ENCODE measurements around the gene EZH2. TPM values are rescaled to one million over a fixed set of nuclear protein-coding genes. Genes with fewer than 3 reads are reported as not detected.

Gene EZH2
- 49.0 TPM for polyA plus RNA-seq (2012; ENCODE audit: missing spikeins)

GRCh38 chr7:148884049-148884298 is at the start of gene EZH2:
EZH2 (minus strand) TSS chr7:148884291; CDS start chr7:148847298, 36,993 bp downstream.
- TF ChIP-seq POLR2A (IDR thresholded peaks at IDR 0.05; ENCODE audit: low read depth, low read length) (peak; percentile 82; the same call in 1 of the 2 replicates), POLR2AphosphoS5 (IDR thresholded peaks at IDR 0.05; ENCODE audit: low read depth, low read length) (no peak; the same call in 1 of the 2 replicates), TAF1 (IDR thresholded peaks at IDR 0.05; ENCODE audit: borderline replicate concordance, low read depth, low read length) (peak; percentile 33; the same call in 1 of the 2 replicates)
- no peak for DNase-seq (ENCODE audit: insufficient read length)
- FAIRE-seq = no peak

- DNase-seq (ENCODE audit: insufficient read length) (no peak), FAIRE-seq (no peak)
- TF ChIP-seq POLR2AphosphoS5 (IDR thresholded peaks at IDR 0.05; ENCODE audit: low read depth, low read length) = no peak
- no peak for TF ChIP-seq TAF1 (IDR thresholded peaks at IDR 0.05; ENCODE audit: borderline replicate concordance, low read depth, low read length)
- TF ChIP-seq POLR2A (IDR thresholded peaks at IDR 0.05; ENCODE audit: low read depth, low read length) = no peak
Observed at GRCh38 chr7:148931470-148931869, 47.4 kb upstream of the EZH2 start.

GRCh38 chr7:148930335-148930734 is 46.2 kb upstream of the EZH2 start:
- DNase-seq (ENCODE audit: insufficient read length) (no peak), FAIRE-seq (no peak)
- TF ChIP-seq POLR2A (IDR thresholded peaks at IDR 0.05; ENCODE audit: low read depth, low read length) = no peak
- no peak for TF ChIP-seq POLR2AphosphoS5 (IDR thresholded peaks at IDR 0.05; ENCODE audit: low read depth, low read length)
- TF ChIP-seq TAF1 (IDR thresholded peaks at IDR 0.05; ENCODE audit: borderline replicate concordance, low read depth, low read length) = no peak

- DNase-seq (ENCODE audit: insufficient read length) (no peak), FAIRE-seq (no peak)
- TF ChIP-seq POLR2AphosphoS5 (IDR thresholded peaks at IDR 0.05; ENCODE audit: low read depth, low read length) (no peak), TAF1 (IDR thresholded peaks at IDR 0.05; ENCODE audit: borderline replicate concordance, low read depth, low read length) (no peak), POLR2A (IDR thresholded peaks at IDR 0.05; ENCODE audit: low read depth, low read length) (no peak)
Observed at GRCh38 chr7:148929176-148929575, 45.1 kb upstream of the EZH2 start.

GRCh38 chr7:148927123-148928045 is 43.3 kb upstream of the EZH2 start:
- no peak for FAIRE-seq
- no peak for DNase-seq (ENCODE audit: insufficient read length)
- no peak for TF ChIP-seq POLR2A (IDR thresholded peaks at IDR 0.05; ENCODE audit: low read depth, low read length)
- TF ChIP-seq TAF1 (IDR thresholded peaks at IDR 0.05; ENCODE audit: borderline replicate concordance, low read depth, low read length) = no peak
- TF ChIP-seq POLR2AphosphoS5 (IDR thresholded peaks at IDR 0.05; ENCODE audit: low read depth, low read length) = no peak

GRCh38 chr7:148925836-148926235 is 41.7 kb upstream of the EZH2 start:
- DNase-seq (ENCODE audit: insufficient read length) (no peak), FAIRE-seq (no peak)
- TF ChIP-seq TAF1 (IDR thresholded peaks at IDR 0.05; ENCODE audit: borderline replicate concordance, low read depth, low read length) = no peak
- no peak for TF ChIP-seq POLR2A (IDR thresholded peaks at IDR 0.05; ENCODE audit: low read depth, low read length)
- no peak for TF ChIP-seq POLR2AphosphoS5 (IDR thresholded peaks at IDR 0.05; ENCODE audit: low read depth, low read length)

GRCh38 chr7:148924011-148924410 is 39.9 kb upstream of the EZH2 start:
- FAIRE-seq (no peak), DNase-seq (ENCODE audit: insufficient read length) (no peak)
- TF ChIP-seq TAF1 (IDR thresholded peaks at IDR 0.05; ENCODE audit: borderline replicate concordance, low read depth, low read length) = no peak
- no peak for TF ChIP-seq POLR2AphosphoS5 (IDR thresholded peaks at IDR 0.05; ENCODE audit: low read depth, low read length)
- no peak for TF ChIP-seq POLR2A (IDR thresholded peaks at IDR 0.05; ENCODE audit: low read depth, low read length)

- FAIRE-seq (no peak), DNase-seq (ENCODE audit: insufficient read length) (no peak)
- TF ChIP-seq TAF1 (IDR thresholded peaks at IDR 0.05; ENCODE audit: borderline replicate concordance, low read depth, low read length) (no peak), POLR2AphosphoS5 (IDR thresholded peaks at IDR 0.05; ENCODE audit: low read depth, low read length) (no peak), POLR2A (IDR thresholded peaks at IDR 0.05; ENCODE audit: low read depth, low read length) (no peak)
Observed at GRCh38 chr7:148921806-148922205, 37.7 kb upstream of the EZH2 start.

GRCh38 chr7:148921189-148921588 is 37.1 kb upstream of the EZH2 start:
- DNase-seq (ENCODE audit: insufficient read length) (no peak), FAIRE-seq (no peak)
- TF ChIP-seq TAF1 (IDR thresholded peaks at IDR 0.05; ENCODE audit: borderline replicate concordance, low read depth, low read length) = no peak
- TF ChIP-seq POLR2A (IDR thresholded peaks at IDR 0.05; ENCODE audit: low read depth, low read length) = no peak
- TF ChIP-seq POLR2AphosphoS5 (IDR thresholded peaks at IDR 0.05; ENCODE audit: low read depth, low read length) = no peak

- no peak for DNase-seq (ENCODE audit: insufficient read length)
- TF ChIP-seq TAF1 (IDR thresholded peaks at IDR 0.05; ENCODE audit: borderline replicate concordance, low read depth, low read length) (no peak), POLR2AphosphoS5 (IDR thresholded peaks at IDR 0.05; ENCODE audit: low read depth, low read length) (no peak), POLR2A (IDR thresholded peaks at IDR 0.05; ENCODE audit: low read depth, low read length) (no peak)
- peak; percentile 14 for FAIRE-seq
Observed at GRCh38 chr7:148919859-148920258, 35.8 kb upstream of the EZH2 start.

GRCh38 chr7:148918058-148918596 is 34.0 kb upstream of the EZH2 start:
- TF ChIP-seq TAF1 (IDR thresholded peaks at IDR 0.05; ENCODE audit: borderline replicate concordance, low read depth, low read length) (no peak), POLR2AphosphoS5 (IDR thresholded peaks at IDR 0.05; ENCODE audit: low read depth, low read length) (no peak), POLR2A (IDR thresholded peaks at IDR 0.05; ENCODE audit: low read depth, low read length) (no peak)
- FAIRE-seq = no peak
- DNase-seq (ENCODE audit: insufficient read length) = no peak

- no peak for DNase-seq (ENCODE audit: insufficient read length)
- TF ChIP-seq POLR2A (IDR thresholded peaks at IDR 0.05; ENCODE audit: low read depth, low read length) = no peak
- TF ChIP-seq POLR2AphosphoS5 (IDR thresholded peaks at IDR 0.05; ENCODE audit: low read depth, low read length) = no peak
- TF ChIP-seq TAF1 (IDR thresholded peaks at IDR 0.05; ENCODE audit: borderline replicate concordance, low read depth, low read length) = no peak
- no peak for FAIRE-seq
Observed at GRCh38 chr7:148916186-148916585, 32.1 kb upstream of the EZH2 start.

Measured in GM12892 (cell line).